ENCODE measurements around the gene THSD1. TPM values are rescaled to one million over a fixed set of nuclear protein-coding genes. Genes with fewer than 3 reads are reported as not detected.

THSD1 gene
- total and polyA plus RNA-seq, 9 of the 15 experiments (the other 6 are each of a cell fraction or from before 2014, with no cell fraction given): 0.01 to 0.11 (median 0.04) TPM; not detected in 2

- no TSS peak for BruUV-seq (replicated peaks)
- Histone ChIP-seq H3K79me2 (ENCODE audit: control insufficient read depth, insufficient read depth, low read length) (no peaks in the 10 kb centered on the region), H3K36me3 (ENCODE audit: control insufficient read depth, insufficient read depth, low read length) (peaks cover 49% of the 10 kb centered on the region; the same call in 1 of the 3 replicates), H3K4me3 (no peak overlapping the region), H3K27ac (ENCODE audit: extremely low read depth, low read depth, low read length) (no peak overlapping the region), H3K4me2 (ENCODE audit: insufficient read depth, low read length) (no peak overlapping the region; the same call in 1 of the 2 replicates), H4K20me1 (replicated peaks; ENCODE audit: control insufficient read depth, insufficient read depth, low read length) (no peaks in the 10 kb centered on the region), H3K9ac (ENCODE audit: insufficient read depth in 1 of 2, low read depth in 2 of 2, low read length in 2 of 2) (no peak overlapping the region), H3K9me3 (replicated peaks; ENCODE audit: control insufficient read depth, insufficient read depth, low read depth, low read length) (no peaks in the 10 kb centered on the region), H3K9me1 (ENCODE audit: control insufficient read depth, insufficient read depth, low read length) (no peaks in the 10 kb centered on the region), H3K4me1 (replicated peaks in 1 of 2; ENCODE audit: control insufficient read depth in 2 of 2, insufficient read depth in 2 of 2, low read length in 2 of 2) (peaks cover 0 to 5% of the 10 kb centered on the region in 2 experiments; a peak in 2 of 5 replicates), H3K27me3 (ENCODE audit: control insufficient read depth in 2 of 2, insufficient read depth in 2 of 2, low read length in 2 of 2) (no peaks in the 10 kb centered on the region), H2AFZ (ENCODE audit: low read depth, low read length) (no peak overlapping the region)
- no peak for FAIRE-seq
- ATAC-seq: peak; percentile 38; the same call in 2 of the 3 replicates
- TF ChIP-seq SOX6 (IDR thresholded peaks at IDR 0.05) (peak; percentile 55), ARID1B (IDR thresholded peaks at IDR 0.05) (peak; percentile 31; the same call in 1 of the 2 replicates), ZNF766 (CRISPR knock-in tag; conservative IDR thresholded peaks at IDR 0.05) (no peak), CBFA2T3 (IDR thresholded peaks at IDR 0.05) (0 out of 2 replicates have a peak, but pooled peaks have one; percentile 30), ZKSCAN3 (CRISPR knock-in tag; IDR thresholded peaks at IDR 0.05) (no peak)
- DNase-seq (ENCODE audit: extremely low read depth in 1 of 4, low spot score in 3 of 4): peak in 2 of 4 experiments; percentile 9 to 16
- intact Hi-C loops (cut with micrococcal nuclease) (no loop called here), in situ Hi-C loops (cut with MboI) (no loop called here)
- ChIA-PET POLR2A (interaction anchor here (0.8 to 1.0 kb wide), 3 partner anchors 9 to 20 kb away, joined by 3 to 4 read pairs (median 3); no protein-coding TSS in a partner anchor), CTCF (ENCODE audit: low intra/inter-chr PET ratio) (no interaction called here)
- WGBS (ENCODE audit: insufficient coverage, low coverage, missing lambda C conversion rate): 48% methylated on average over 2 of the region's 2 CpGs
Observed at GRCh38 chr13:52428295-52428694, 22.3 kb upstream of the THSD1 start.

- intact Hi-C loops (cut with micrococcal nuclease) (no loop called here), in situ Hi-C loops (cut with MboI) (no loop called here)
- Histone ChIP-seq H4K20me1 (replicated peaks; ENCODE audit: control insufficient read depth, insufficient read depth, low read length) (no peaks in the 10 kb centered on the region), H3K4me3 (no peak overlapping the region), H3K9me3 (replicated peaks; ENCODE audit: control insufficient read depth, insufficient read depth, low read depth, low read length) (no peaks in the 10 kb centered on the region), H3K36me3 (ENCODE audit: control insufficient read depth, insufficient read depth, low read length) (peaks cover 50% of the 10 kb centered on the region; the same call in 1 of the 3 replicates), H3K4me2 (ENCODE audit: insufficient read depth, low read length) (no peak overlapping the region), H3K4me1 (replicated peaks in 1 of 2; ENCODE audit: control insufficient read depth in 2 of 2, insufficient read depth in 2 of 2, low read length in 2 of 2) (no peaks in the 10 kb centered on the region), H3K27me3 (ENCODE audit: control insufficient read depth in 2 of 2, insufficient read depth in 2 of 2, low read length in 2 of 2) (no peaks in the 10 kb centered on the region), H3K27ac (ENCODE audit: extremely low read depth, low read depth, low read length) (no peak overlapping the region), H3K9me1 (ENCODE audit: control insufficient read depth, insufficient read depth, low read length) (no peaks in the 10 kb centered on the region), H2AFZ (ENCODE audit: low read depth, low read length) (no peak overlapping the region), H3K9ac (ENCODE audit: insufficient read depth in 1 of 2, low read depth in 2 of 2, low read length in 2 of 2) (no peak overlapping the region), H3K79me2 (ENCODE audit: control insufficient read depth, insufficient read depth, low read length) (no peaks in the 10 kb centered on the region)
- ChIA-PET POLR2A (interaction anchor here (1.9 kb wide), 1 partner anchor 14 kb away, joined by 4 read pairs; no protein-coding TSS in a partner anchor), CTCF (ENCODE audit: low intra/inter-chr PET ratio) (no interaction called here)
- FAIRE-seq (no peak), DNase-seq (ENCODE audit: extremely low read depth in 1 of 4, low spot score in 3 of 4) (no peak), ATAC-seq (no peak)
- no CpG with 5 or more reads among the region's 3 CpGs for WGBS (ENCODE audit: insufficient coverage, low coverage, missing lambda C conversion rate)
- TF ChIP-seq ZNF584 (CRISPR knock-in tag; IDR thresholded peaks at IDR 0.05; ENCODE audit: low read depth) (no peak), POLR2AphosphoS5 (IDR thresholded peaks at IDR 0.05; ENCODE audit: control insufficient read depth, insufficient read depth, low read depth, low read length) (no peak), RBM15 (IDR thresholded peaks at IDR 0.05; ENCODE audit: insufficient read depth, low read length) (no peak), ZNF655 (CRISPR knock-in tag; IDR thresholded peaks at IDR 0.05) (no peak), HNRNPUL1 (IDR thresholded peaks at IDR 0.05; ENCODE audit: low read length) (no peak)
- BruUV-seq (replicated peaks): no TSS peak
Observed at GRCh38 chr13:52421216-52421615, 15.2 kb upstream of the THSD1 start.

Measured in K562 (cell line).